ENCODE results near the gene STEAP3. TPM values are rescaled to one million over a fixed set of nuclear protein-coding genes. Genes with fewer than 3 reads are reported as not detected.

The STEAP3 gene
- total RNA-seq, 2 donors from 2014 or later = 0.17 TPM; not detected in 1

GRCh38 chr2:119205001-119205706 is 18.5 kb upstream of the STEAP3 start:
- ATAC-seq (replicated peaks in 1 of 2) (no peak), DNase-seq (no peak)

GRCh38 chr2:119206201-119206600 is 17.4 kb upstream of the STEAP3 start:
- DNase-seq (no peak), ATAC-seq (replicated peaks in 1 of 2) (no peak)
- no peaks in the 10 kb centered on the region for H3K36me3 Mint-ChIP-seq (ENCODE audit: insufficient read depth in 2 of 2)
- H3K27ac Mint-ChIP-seq = no peak overlapping the region
- H3K9me3 Mint-ChIP-seq = no peaks in the 10 kb centered on the region
- no peaks in the 10 kb centered on the region for H3K27me3 Mint-ChIP-seq (ENCODE audit: low read depth)
- H3K4me1 Mint-ChIP-seq (ENCODE audit: low read depth) = no peaks in the 10 kb centered on the region
- H3K4me3 Mint-ChIP-seq = no peak overlapping the region

More at GRCh38 chr2:119205001-119205706, 18.5 kb upstream of the STEAP3 start:
- Mint-ChIP-seq H3K27me3 (ENCODE audit: low read depth) (no peaks in the 10 kb centered on the region), H3K4me1 (ENCODE audit: low read depth) (no peaks in the 10 kb centered on the region), H3K4me3 (no peak overlapping the region), H3K9me3 (no peaks in the 10 kb centered on the region), H3K36me3 (ENCODE audit: insufficient read depth in 2 of 2) (no peaks in the 10 kb centered on the region), H3K27ac (no peak overlapping the region)

GRCh38 chr2:119207447-119207846 is 16.2 kb upstream of the STEAP3 start:
- Mint-ChIP-seq H3K27ac (no peak overlapping the region), H3K36me3 (ENCODE audit: insufficient read depth in 2 of 2) (no peaks in the 10 kb centered on the region), H3K27me3 (ENCODE audit: low read depth) (no peaks in the 10 kb centered on the region), H3K4me1 (ENCODE audit: low read depth) (no peaks in the 10 kb centered on the region), H3K9me3 (no peaks in the 10 kb centered on the region), H3K4me3 (no peak overlapping the region)
- ATAC-seq (replicated peaks in 1 of 2) (no peak), DNase-seq (no peak)

GRCh38 chr2:119208791-119209203 is 14.8 kb upstream of the STEAP3 start:
- no peaks in the 10 kb centered on the region for H3K9me3 Mint-ChIP-seq
- DNase-seq (no peak), ATAC-seq (replicated peaks in 1 of 2) (no peak)
- H3K4me3 Mint-ChIP-seq = no peak overlapping the region
- no peaks in the 10 kb centered on the region for H3K4me1 Mint-ChIP-seq (ENCODE audit: low read depth)
- no peaks in the 10 kb centered on the region for H3K27me3 Mint-ChIP-seq (ENCODE audit: low read depth)
- H3K27ac Mint-ChIP-seq = no peak overlapping the region
- H3K36me3 Mint-ChIP-seq (ENCODE audit: insufficient read depth in 2 of 2) = no peaks in the 10 kb centered on the region

GRCh38 chr2:119212139-119212800 is 11.4 kb upstream of the STEAP3 start:
- no peak overlapping the region for H3K4me3 Mint-ChIP-seq
- ATAC-seq (replicated peaks in 1 of 2) = no peak
- no peaks in the 10 kb centered on the region for H3K27me3 Mint-ChIP-seq (ENCODE audit: low read depth)
- no peak overlapping the region for H3K27ac Mint-ChIP-seq
- no peaks in the 10 kb centered on the region for H3K4me1 Mint-ChIP-seq (ENCODE audit: low read depth)
- H3K9me3 Mint-ChIP-seq = no peaks in the 10 kb centered on the region
- no peak for DNase-seq
- no peaks in the 10 kb centered on the region for H3K36me3 Mint-ChIP-seq (ENCODE audit: insufficient read depth in 2 of 2)

- no peaks in the 10 kb centered on the region for H3K9me3 Mint-ChIP-seq
- H3K27me3 Mint-ChIP-seq (ENCODE audit: low read depth) = no peaks in the 10 kb centered on the region
- DNase-seq (no peak), ATAC-seq (replicated peaks in 1 of 2) (no peak)
- H3K4me3 Mint-ChIP-seq = no peak overlapping the region
- no peak overlapping the region for H3K27ac Mint-ChIP-seq
- H3K4me1 Mint-ChIP-seq (ENCODE audit: low read depth) = no peaks in the 10 kb centered on the region
- H3K36me3 Mint-ChIP-seq (ENCODE audit: insufficient read depth in 2 of 2) = no peaks in the 10 kb centered on the region
These were observed 9.1 kb upstream of the STEAP3 start for GRCh38 chr2:119214453-119215037.

GRCh38 chr2:119216994-119217393 is 6.6 kb upstream of the STEAP3 start:
- no peak for ATAC-seq (replicated peaks in 1 of 2)

GRCh38 chr2:119218478-119219064 is 5.1 kb upstream of the STEAP3 start:
- no peak overlapping the region for H3K4me3 Mint-ChIP-seq
- ATAC-seq (replicated peaks in 1 of 2) (no peak), DNase-seq (no peak)
- H3K27me3 Mint-ChIP-seq (ENCODE audit: low read depth) = peaks cover 30% of the 10 kb centered on the region
- H3K9me3 Mint-ChIP-seq = no peaks in the 10 kb centered on the region
- no peaks in the 10 kb centered on the region for H3K4me1 Mint-ChIP-seq (ENCODE audit: low read depth)
- no peak overlapping the region for H3K27ac Mint-ChIP-seq
- H3K36me3 Mint-ChIP-seq (ENCODE audit: insufficient read depth in 2 of 2) = no peaks in the 10 kb centered on the region

More at GRCh38 chr2:119216994-119217393, 6.6 kb upstream of the STEAP3 start:
- Mint-ChIP-seq H3K27me3 (ENCODE audit: low read depth) (peaks cover 16% of the 10 kb centered on the region), H3K36me3 (ENCODE audit: insufficient read depth in 2 of 2) (no peaks in the 10 kb centered on the region), H3K27ac (no peak overlapping the region), H3K4me1 (ENCODE audit: low read depth) (no peaks in the 10 kb centered on the region), H3K9me3 (no peaks in the 10 kb centered on the region), H3K4me3 (no peak overlapping the region)
- DNase-seq = no peak

GRCh38 chr2:119219873-119220272 is 3.8 kb upstream of the STEAP3 start:
- DNase-seq (no peak), ATAC-seq (replicated peaks in 1 of 2) (no peak)
- Mint-ChIP-seq H3K36me3 (ENCODE audit: insufficient read depth in 2 of 2) (no peaks in the 10 kb centered on the region), H3K9me3 (no peaks in the 10 kb centered on the region), H3K4me1 (ENCODE audit: low read depth) (no peaks in the 10 kb centered on the region), H3K27ac (no peak overlapping the region), H3K27me3 (ENCODE audit: low read depth) (peaks cover 30% of the 10 kb centered on the region), H3K4me3 (no peak overlapping the region)

- Mint-ChIP-seq H3K4me3 (no peak overlapping the region), H3K9me3 (no peaks in the 10 kb centered on the region), H3K4me1 (ENCODE audit: low read depth) (no peaks in the 10 kb centered on the region), H3K27me3 (ENCODE audit: low read depth) (peaks cover 39% of the 10 kb centered on the region), H3K27ac (no peak overlapping the region), H3K36me3 (ENCODE audit: insufficient read depth in 2 of 2) (no peaks in the 10 kb centered on the region)
- DNase-seq = no peak
- ATAC-seq (replicated peaks in 1 of 2) = no peak
These were observed 2.8 kb upstream of the STEAP3 start for GRCh38 chr2:119220720-119221301.

GRCh38 chr2:119221609-119222008 is 2.0 kb upstream of the STEAP3 start:
- DNase-seq = no peak
- no peak overlapping the region for H3K27ac Mint-ChIP-seq
- peaks cover 43% of the 10 kb centered on the region for H3K27me3 Mint-ChIP-seq (ENCODE audit: low read depth)
- no peaks in the 10 kb centered on the region for H3K9me3 Mint-ChIP-seq
- H3K36me3 Mint-ChIP-seq (ENCODE audit: insufficient read depth in 2 of 2) = no peaks in the 10 kb centered on the region
- no peaks in the 10 kb centered on the region for H3K4me1 Mint-ChIP-seq (ENCODE audit: low read depth)
- no peak overlapping the region for H3K4me3 Mint-ChIP-seq
- no peak for ATAC-seq (replicated peaks in 1 of 2)

GRCh38 chr2:119222213-119222612 is 1.4 kb upstream of the STEAP3 start:
- no peak for DNase-seq
- ATAC-seq (replicated peaks in 1 of 2) = no peak
- Mint-ChIP-seq H3K4me1 (ENCODE audit: low read depth) (no peaks in the 10 kb centered on the region), H3K36me3 (ENCODE audit: insufficient read depth in 2 of 2) (no peaks in the 10 kb centered on the region), H3K27ac (no peak overlapping the region), H3K27me3 (ENCODE audit: low read depth) (peaks cover 43% of the 10 kb centered on the region), H3K9me3 (no peaks in the 10 kb centered on the region), H3K4me3 (no peak overlapping the region)

Measured in activated T-cell treated with anti-CD3 and anti-CD28 coated beads, Interleukin-2, amount 50 U/mL, for 72 hours (primary cell).